Measurements from ENCODE around the gene MAMSTR.

The MAMSTR gene

DNA sequence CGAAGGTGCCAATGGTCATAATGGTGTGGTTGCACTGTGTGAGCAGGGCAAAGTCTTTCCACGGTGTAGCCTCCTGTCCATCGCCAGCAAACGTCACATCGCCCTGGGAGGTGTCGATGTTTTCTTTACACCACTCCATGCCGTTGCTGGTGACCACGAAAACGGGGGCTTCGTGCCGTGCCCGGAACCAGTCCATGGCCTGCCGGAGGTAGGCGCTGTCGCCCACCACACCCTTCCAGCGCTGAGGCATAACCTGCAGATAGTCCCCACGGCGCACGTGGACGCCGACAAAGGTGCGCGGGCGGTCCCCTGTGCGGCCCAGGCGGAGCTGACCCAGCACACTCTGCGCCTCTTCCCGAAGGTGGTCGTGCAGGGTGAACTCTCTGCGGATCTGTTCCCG lies 30.8 kb upstream of the MAMSTR start:
- no peak for TF ChIP-seq SIN3A (IDR thresholded peaks at IDR 0.05; ENCODE audit: borderline replicate concordance, insufficient read depth, low read length)
- no peak for TF ChIP-seq POLR2AphosphoS5 (IDR thresholded peaks at IDR 0.05; ENCODE audit: low read depth, low read length)
- TF ChIP-seq FOXP2 (optimal IDR thresholded peaks at IDR 0.05; ENCODE audit: borderline replicate concordance, extremely low read depth, extremely low read length, insufficient read depth): no peak
- no peak for TF ChIP-seq TAF1 (IDR thresholded peaks at IDR 0.05; ENCODE audit: borderline replicate concordance, insufficient read depth, low read length)
- TF ChIP-seq, protein P1, sequence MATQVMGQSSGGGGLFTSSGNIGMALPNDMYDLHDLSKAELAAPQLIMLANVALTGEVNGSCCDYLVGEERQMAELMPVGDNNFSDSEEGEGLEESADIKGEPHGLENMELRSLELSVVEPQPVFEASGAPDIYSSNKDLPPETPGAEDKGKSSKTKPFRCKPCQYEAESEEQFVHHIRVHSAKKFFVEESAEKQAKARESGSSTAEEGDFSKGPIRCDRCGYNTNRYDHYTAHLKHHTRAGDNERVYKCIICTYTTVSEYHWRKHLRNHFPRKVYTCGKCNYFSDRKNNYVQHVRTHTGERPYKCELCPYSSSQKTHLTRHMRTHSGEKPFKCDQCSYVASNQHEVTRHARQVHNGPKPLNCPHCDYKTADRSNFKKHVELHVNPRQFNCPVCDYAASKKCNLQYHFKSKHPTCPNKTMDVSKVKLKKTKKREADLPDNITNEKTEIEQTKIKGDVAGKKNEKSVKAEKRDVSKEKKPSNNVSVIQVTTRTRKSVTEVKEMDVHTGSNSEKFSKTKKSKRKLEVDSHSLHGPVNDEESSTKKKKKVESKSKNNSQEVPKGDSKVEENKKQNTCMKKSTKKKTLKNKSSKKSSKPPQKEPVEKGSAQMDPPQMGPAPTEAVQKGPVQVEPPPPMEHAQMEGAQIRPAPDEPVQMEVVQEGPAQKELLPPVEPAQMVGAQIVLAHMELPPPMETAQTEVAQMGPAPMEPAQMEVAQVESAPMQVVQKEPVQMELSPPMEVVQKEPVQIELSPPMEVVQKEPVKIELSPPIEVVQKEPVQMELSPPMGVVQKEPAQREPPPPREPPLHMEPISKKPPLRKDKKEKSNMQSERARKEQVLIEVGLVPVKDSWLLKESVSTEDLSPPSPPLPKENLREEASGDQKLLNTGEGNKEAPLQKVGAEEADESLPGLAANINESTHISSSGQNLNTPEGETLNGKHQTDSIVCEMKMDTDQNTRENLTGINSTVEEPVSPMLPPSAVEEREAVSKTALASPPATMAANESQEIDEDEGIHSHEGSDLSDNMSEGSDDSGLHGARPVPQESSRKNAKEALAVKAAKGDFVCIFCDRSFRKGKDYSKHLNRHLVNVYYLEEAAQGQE (IDR thresholded peaks at IDR 0.05; ENCODE audit: insufficient read depth in 1 of 2, low read depth in 2 of 2, low read length in 2 of 2): no peak

DNA sequence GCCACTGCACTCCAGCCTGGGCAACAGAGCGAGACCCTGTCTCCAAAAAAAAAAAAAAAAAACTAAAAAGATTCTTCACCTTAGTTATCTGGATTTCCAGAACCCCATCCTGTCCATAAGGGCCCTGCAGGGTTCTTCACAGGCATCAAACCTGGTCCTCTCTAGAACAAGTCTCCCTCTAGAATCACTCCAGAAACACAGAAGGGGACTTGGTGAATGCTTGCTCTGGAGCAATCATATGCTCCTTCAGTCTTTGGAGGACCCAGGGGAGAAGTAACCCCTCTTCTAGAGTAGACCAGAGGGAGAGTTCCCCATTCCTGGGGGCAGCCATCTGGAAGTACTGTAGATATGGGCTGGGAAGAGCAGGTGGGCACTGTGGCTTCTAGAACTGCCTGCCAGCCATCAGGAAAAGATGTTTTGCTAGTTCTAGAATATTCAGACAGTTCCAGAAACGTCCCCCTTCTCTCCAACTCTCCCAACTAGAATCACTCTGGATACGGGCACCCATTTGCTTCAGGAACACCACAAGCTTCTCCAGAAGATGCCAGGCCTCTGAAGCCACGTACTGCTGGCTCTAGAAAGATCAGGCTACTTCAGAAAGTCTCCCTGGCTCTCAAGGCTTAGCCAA lies 30.2 kb upstream of the MAMSTR start:
- TF ChIP-seq SIN3A (IDR thresholded peaks at IDR 0.05; ENCODE audit: borderline replicate concordance, insufficient read depth, low read length) (no peak), FOXP2 (optimal IDR thresholded peaks at IDR 0.05; ENCODE audit: borderline replicate concordance, extremely low read depth, extremely low read length, insufficient read depth) (no peak), POLR2AphosphoS5 (IDR thresholded peaks at IDR 0.05; ENCODE audit: low read depth, low read length) (no peak), TAF1 (IDR thresholded peaks at IDR 0.05; ENCODE audit: borderline replicate concordance, insufficient read depth, low read length) (no peak)
- TF ChIP-seq, protein P1 (IDR thresholded peaks at IDR 0.05; ENCODE audit: insufficient read depth in 1 of 2, low read depth in 2 of 2, low read length in 2 of 2): no peak

DNA sequence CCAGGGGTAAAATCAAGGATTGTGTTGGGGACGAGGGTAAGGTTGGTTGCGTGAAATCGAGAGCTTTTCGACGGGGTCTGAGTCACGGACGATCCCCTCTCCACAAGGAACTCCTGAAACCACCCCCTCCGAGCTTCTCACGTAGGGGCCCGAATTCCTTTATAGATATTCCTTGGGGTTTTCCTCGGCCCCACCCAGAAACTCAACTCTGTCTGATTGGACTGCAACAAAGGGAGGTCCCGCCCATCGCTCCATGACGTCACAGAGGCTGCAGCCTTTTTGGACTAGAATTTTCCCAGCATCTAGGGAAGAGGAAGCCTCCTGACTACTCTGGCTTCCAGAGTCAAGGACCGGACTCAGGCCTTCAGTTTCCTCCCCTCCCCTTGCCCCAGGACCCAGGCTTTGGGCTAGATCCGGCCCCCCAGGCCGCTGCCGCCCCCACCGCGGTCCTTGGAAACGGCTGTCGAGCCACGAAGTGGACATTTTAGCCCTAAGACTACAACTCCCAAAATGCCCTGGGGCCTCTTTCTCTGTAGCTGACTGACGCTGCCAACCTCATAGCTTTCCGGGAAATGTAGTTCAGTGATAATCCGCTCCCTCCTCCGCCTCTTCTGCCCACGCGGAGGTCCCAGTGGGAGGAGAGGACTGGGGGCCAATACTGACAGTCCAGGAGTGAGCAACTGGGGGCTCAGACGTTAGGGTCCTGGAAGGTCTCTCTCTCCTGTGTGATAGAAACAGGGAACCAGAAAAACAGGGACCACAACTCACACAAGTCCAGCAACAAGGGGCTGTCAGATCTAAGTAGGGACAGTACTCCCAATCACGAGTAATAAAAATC lies 27.4 kb upstream of the MAMSTR start, which contains the start of gene IZUMO1:
Gene IZUMO1, minus strand, starts transcription at position 172 of the 838 bp plus-strand sequence. CDS start 1,050 bp downstream, outside the sequence.
- TF ChIP-seq FOXP2 (optimal IDR thresholded peaks at IDR 0.05; ENCODE audit: borderline replicate concordance, extremely low read depth, extremely low read length, insufficient read depth) (no peak), POLR2AphosphoS5 (IDR thresholded peaks at IDR 0.05; ENCODE audit: low read depth, low read length) (no peak), TAF1 (IDR thresholded peaks at IDR 0.05; ENCODE audit: borderline replicate concordance, insufficient read depth, low read length) (no peak), SIN3A (IDR thresholded peaks at IDR 0.05; ENCODE audit: borderline replicate concordance, insufficient read depth, low read length) (no peak)
- TF ChIP-seq, protein P1 (IDR thresholded peaks at IDR 0.05; ENCODE audit: insufficient read depth in 1 of 2, low read depth in 2 of 2, low read length in 2 of 2): no peak

DNA sequence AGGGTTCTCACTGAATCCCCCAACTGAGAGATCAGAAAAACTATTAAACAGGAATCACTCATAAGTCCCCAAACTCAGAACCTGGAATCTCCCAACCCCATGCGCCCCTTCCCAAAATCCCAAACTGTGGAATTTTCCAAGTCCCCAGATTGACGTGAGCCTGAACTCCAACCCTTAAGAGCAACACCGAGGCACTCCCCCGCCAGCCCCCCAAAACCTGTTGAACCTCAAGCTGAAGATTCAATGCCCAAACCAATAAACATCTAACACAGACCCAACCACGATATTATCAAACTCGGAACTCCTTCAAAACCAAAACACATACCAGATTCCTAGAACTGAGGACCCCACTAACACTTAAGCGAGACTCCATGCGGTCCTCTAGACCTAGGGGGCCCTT lies 26.6 kb upstream of the MAMSTR start:
- TF ChIP-seq FOXP2 (optimal IDR thresholded peaks at IDR 0.05; ENCODE audit: borderline replicate concordance, extremely low read depth, extremely low read length, insufficient read depth): no peak
- TF ChIP-seq TAF1 (IDR thresholded peaks at IDR 0.05; ENCODE audit: borderline replicate concordance, insufficient read depth, low read length): no peak
- no peak for TF ChIP-seq SIN3A (IDR thresholded peaks at IDR 0.05; ENCODE audit: borderline replicate concordance, insufficient read depth, low read length)
- no peak for TF ChIP-seq POLR2AphosphoS5 (IDR thresholded peaks at IDR 0.05; ENCODE audit: low read depth, low read length)
- TF ChIP-seq, protein P1 (IDR thresholded peaks at IDR 0.05; ENCODE audit: insufficient read depth in 1 of 2, low read depth in 2 of 2, low read length in 2 of 2): no peak

All from PFSK-1 (cell line).